GM19193 (cell line): ENCODE results near the gene PLAA.

Experiments used
- POLR2A ChIP-seq: IDR thresholded peaks from 4 replicates; pipeline ENCODE4 v1.6.1; 2011; ENCODE audit not compliant: insufficient read depth, insufficient read length; ENCODE audit errors: extremely low read depth

The PLAA gene

GRCh38 chr9:26949637-26950069 lies 2.6 kb upstream of the PLAA start:
- no peak for TF ChIP-seq POLR2A

GRCh38 chr9:26947736-26948135 lies 694 bp upstream of the PLAA start:
- TF ChIP-seq POLR2A = no peak

GRCh38 chr9:26945591-26945990 lies 1.5 kb downstream of the PLAA start:
- no peak for TF ChIP-seq POLR2A

- no peak for TF ChIP-seq POLR2A
These were observed 6.3 kb downstream of the PLAA start for GRCh38 chr9:26940779-26941178.

- TF ChIP-seq POLR2A = no peak
These were observed 6.9 kb downstream of the PLAA start for GRCh38 chr9:26939955-26940711.

GRCh38 chr9:26937816-26938371 lies 9.1 kb downstream of the PLAA start:
- TF ChIP-seq POLR2A = no peak

- TF ChIP-seq POLR2A = no peak
These were observed 11.2 kb downstream of the PLAA start for GRCh38 chr9:26935847-26936246.

- TF ChIP-seq POLR2A = no peak
These were observed 18.0 kb downstream of the PLAA start for GRCh38 chr9:26928902-26929495.

GRCh38 chr9:26925609-26926008 lies 21.4 kb downstream of the PLAA start:
- TF ChIP-seq POLR2A = no peak

- TF ChIP-seq POLR2A = no peak
These were observed 27.3 kb downstream of the PLAA start for GRCh38 chr9:26919698-26920097.

- TF ChIP-seq POLR2A = no peak
These were observed 33.8 kb downstream of the PLAA start for GRCh38 chr9:26913138-26913668.

- no peak for TF ChIP-seq POLR2A
These were observed 42.4 kb downstream of the PLAA start for GRCh38 chr9:26904671-26905070.

- no peak for TF ChIP-seq POLR2A
These were observed 43.0 kb downstream of the PLAA start for GRCh38 chr9:26904070-26904469.

- no peak for TF ChIP-seq POLR2A
These were observed 53.9 kb downstream of the PLAA start for GRCh38 chr9:26893030-26893676.
